Smooth muscle cell (in vitro differentiated cells): Measurements from ENCODE around the gene NKX6-1. TPM values are rescaled to one million over a fixed set of nuclear protein-coding genes. Genes with fewer than 3 reads are reported as not detected.

Source experiments
- DNase-seq: peaks from one replicate; lab custom pipeline; 2025; ENCODE audit not compliant: unreplicated experiment; lab: John Stamatoyannopoulos, UW
- H2AFZ ChIP-seq: fragments of 200-600 bp; sonication (generic); 2 replicates; pipeline ENCODE4 v1.6.0; 2016; ENCODE audit warnings: antibody characterized with exemption, low read depth, mild to moderate bottlenecking
- H3F3A ChIP-seq: fragments of 200-600 bp; sonication (generic); 2 replicates; pipeline ENCODE4 v1.6.0; 2017; ENCODE audit warnings: antibody characterized with exemption, low read depth
- H3K27ac ChIP-seq: fragments of 200-600 bp; sonication (generic); 2 replicates; pipeline ENCODE4 v1.5.1; 2016; ENCODE audit warnings: low read depth, mild to moderate bottlenecking
- H3K27me3 ChIP-seq: fragments of 200-600 bp; sonication (generic); 2 replicates; pipeline ENCODE4 v1.6.1; 2016; ENCODE audit warnings: low read depth, mild to moderate bottlenecking
- H3K36me3 ChIP-seq: fragments of 200-600 bp; sonication (generic); 2 replicates; pipeline ENCODE4 v1.5.1; 2016; ENCODE audit warnings: low read depth
- H3K4me1 ChIP-seq: fragments of 200-600 bp; sonication (generic); 2 replicates; pipeline ENCODE4 v1.5.1; 2016; ENCODE audit warnings: low read depth
- H3K4me2 ChIP-seq: fragments of 200-600 bp; sonication (generic); 2 replicates; pipeline ENCODE4 v1.6.0; 2016; ENCODE audit warnings: mild to moderate bottlenecking
- H3K4me3 ChIP-seq: fragments of 200-600 bp; sonication (generic); 2 replicates; pipeline ENCODE4 v1.5.1; 2016; ENCODE audit warnings: mild to moderate bottlenecking
- H3K79me2 ChIP-seq: fragments of 200-600 bp; sonication (generic); 2 replicates; pipeline ENCODE4 v1.6.0; 2016; ENCODE audit warnings: low read depth, mild to moderate bottlenecking
- H3K9ac ChIP-seq: fragments of 200-600 bp; sonication (generic); 2 replicates; pipeline ENCODE4 v1.6.0; 2016; ENCODE audit warnings: low read depth
- H3K9me3 ChIP-seq: fragments of 200-600 bp; sonication (generic); replicated peaks from 2 replicates; pipeline ENCODE4 v1.5.1; 2016; ENCODE audit warnings: low read depth
- H4K20me1 ChIP-seq: fragments of 200-600 bp; sonication (generic); 2 replicates; pipeline ENCODE4 v1.6.0; 2016; ENCODE audit warnings: low read depth
- CTCF ChIP-seq: fragments of 200-600 bp; sonication (generic); IDR thresholded peaks from 2 replicates; pipeline ENCODE4 v1.5.1; 2017; ENCODE audit warnings: borderline replicate concordance, mild to moderate bottlenecking, antibody characterized with exemption; ENCODE audit not compliant: insufficient read depth, poor library complexity, severe bottlenecking
- WGBS: methylation state at CpG from one replicate; pipeline ENCODE4 v1.1.7; 2016; ENCODE audit warnings: low lambda C conversion rate; 5-methylcytosine and 5-hydroxymethylcytosine counted together
- polyA plus RNA-seq: library from polyadenylated mRNA; unstranded; fragments of >200 nt; fragmentation: Nextera tagmentation; extraction: Ambion mirVana; gene quantifications from 2 replicates; pipeline ENCODE4 v1.2.1, GENCODE V29; 2016
- total RNA-seq: library from RNA; depleted of rRNA; stranded (reverse); fragments of >200 nt; gene quantifications from 2 replicates; pipeline ENCODE4 v1.2.3, GENCODE V29; 2014

Gene NKX6-1
- total and polyA plus RNA-seq, 2 experiments from 2014 or later: not detected

GRCh38 chr4:84500386-84501201 is 1.5 kb upstream of the NKX6-1 start:
- Histone ChIP-seq H2AFZ (no peak overlapping the region), H3K36me3 (no peaks in the 10 kb centered on the region), H3K4me1 (peaks cover 30% of the 10 kb centered on the region), H3K9me3 (no peaks in the 10 kb centered on the region), H3K27ac (no peak overlapping the region), H3F3A (no peaks in the 10 kb centered on the region), H3K4me2 (no peak overlapping the region), H3K27me3 (peaks cover 91% of the 10 kb centered on the region), H3K4me3 (no peak overlapping the region), H4K20me1 (no peaks in the 10 kb centered on the region), H3K9ac (no peak overlapping the region), H3K79me2 (no peaks in the 10 kb centered on the region)
- DNase-seq: no peak
- TF ChIP-seq CTCF: no peak
- 17% methylated on average over 22 of the region's 22 CpGs for WGBS

GRCh38 chr4:84499624-84499982 is 511 bp upstream of the NKX6-1 start:
- Histone ChIP-seq H3K9me3 (no peaks in the 10 kb centered on the region), H4K20me1 (no peaks in the 10 kb centered on the region), H3K4me2 (peak overlapping the region; percentile 89), H3K79me2 (no peaks in the 10 kb centered on the region), H3K36me3 (no peaks in the 10 kb centered on the region), H3K27me3 (peaks cover 100% of the 10 kb centered on the region), H3K4me1 (peaks cover 31% of the 10 kb centered on the region), H3K27ac (no peak overlapping the region), H3K9ac (no peak overlapping the region), H3K4me3 (peak overlapping the region; percentile 43), H3F3A (no peaks in the 10 kb centered on the region), H2AFZ (no peak overlapping the region)
- WGBS: 2% methylated on average over 11 of the region's 11 CpGs
- no peak for DNase-seq
- TF ChIP-seq CTCF: no peak

- Histone ChIP-seq H3F3A (no peaks in the 10 kb centered on the region), H3K27ac (no peak overlapping the region), H3K4me2 (peak overlapping the region; percentile 89), H4K20me1 (no peaks in the 10 kb centered on the region), H3K4me3 (peak overlapping the region; percentile 43), H3K79me2 (no peaks in the 10 kb centered on the region), H2AFZ (peak overlapping the region; percentile 8), H3K9me3 (no peaks in the 10 kb centered on the region), H3K9ac (no peak overlapping the region), H3K36me3 (no peaks in the 10 kb centered on the region), H3K4me1 (peaks cover 35% of the 10 kb centered on the region), H3K27me3 (peaks cover 100% of the 10 kb centered on the region)
- WGBS: under 1% methylated on average over 60 of the region's 63 CpGs
- no peak for TF ChIP-seq CTCF
- DNase-seq: no peak
Measured at GRCh38 chr4:84498203-84498934, 723 bp downstream of the NKX6-1 start.
